Endothelial cell of umbilical vein (primary cell): ENCODE data around the gene MMUT. TPM values are rescaled to one million over a fixed set of nuclear protein-coding genes. Genes with fewer than 3 reads are reported as not detected.

ENCODE experiments used
- BruUV-seq: library from RNA; stranded (reverse); fragments of 400-500 nt; replicated peaks from 2 replicates; lab custom pipeline; 2021; lab: Mats Ljungman, UMichigan
- CTCF ChIA-PET: fragments of 300-600, 350-600 bp; sonication (Branson Sonifier 250); formaldehyde crosslinking; loops from one replicate; lab custom pipeline; 2021; ENCODE audit warnings: antibody characterized with exemption, inconsistent platforms; lab: Charles Lee
- POLR2A ChIA-PET: fragments of 300-600, 350-600 bp; sonication (Branson Sonifier 250); formaldehyde crosslinking; loops from one replicate; lab custom pipeline; 2021; ENCODE audit warnings: antibody characterized with exemption, inconsistent platforms; lab: Charles Lee
- DNase-seq: peaks from one replicate; pipeline ENCODE4 v3.0.0-alpha.2; 2011; ENCODE audit warnings: low read depth, low spot score
- FAIRE-seq: peaks from 2 replicates; lab custom pipeline; 2011; peaks lifted over from hg19 to GRCh38; lab: Jason Lieb, UNC
- H2AFZ ChIP-seq: 2 replicates; pipeline ENCODE4 v1.6.0; 2012; ENCODE audit warnings: low read depth, low read length, control low read depth, inconsistent platforms
- H3K27ac ChIP-seq: 2 replicates; pipeline ENCODE4 v1.5.1; 2011; ENCODE audit warnings: low read depth, mild to moderate bottlenecking, control low read depth, low read length, moderate library complexity; ENCODE audit not compliant: insufficient read depth
- H3K27me3 ChIP-seq, 2 experiments: 2 replicates each; pipeline versions ENCODE4 v1.6.0 to v1.6.1; 2011; ENCODE audit warnings: low read length in 2 of 2, mixed read lengths in 1 of 2; ENCODE audit not compliant: control insufficient read depth in 2 of 2, insufficient read depth in 2 of 2
- H3K36me3 ChIP-seq, 2 experiments: 2 replicates in 1 of 2; 3 replicates in 1 of 2; pipeline ENCODE4 v1.5.1; 2011; ENCODE audit warnings: low read length in 2 of 2, mild to moderate bottlenecking in 1 of 2, moderate library complexity in 1 of 2; ENCODE audit not compliant: control insufficient read depth in 2 of 2, insufficient read depth in 2 of 2; ENCODE audit errors: extremely low read depth in 1 of 2
- H3K4me1 ChIP-seq: 3 replicates; pipeline ENCODE4 v1.5.1; 2011; ENCODE audit warnings: mild to moderate bottlenecking, low read length; ENCODE audit not compliant: control insufficient read depth, insufficient read depth; ENCODE audit errors: extremely low read depth
- H3K4me2 ChIP-seq: 2 replicates; pipeline ENCODE4 v1.6.1; 2011; ENCODE audit warnings: low read length, control low read depth, mixed read lengths; ENCODE audit not compliant: insufficient read depth
- H3K4me3 ChIP-seq, 3 experiments: fragments of 200-600 bp in 1 of 3; sonication (generic), shearing (Covaris generic) in 1 of 3; replicated peaks in 1 of 3; 2 replicates each; pipeline ENCODE4 v1.5.1; 2011 to 2016; ENCODE audit warnings: control low read depth in 3 of 3, low read length in 3 of 3, mild to moderate bottlenecking in 2 of 3, inconsistent platforms in 1 of 3, low read depth in 1 of 3, moderate library complexity in 1 of 3; ENCODE audit not compliant: insufficient read depth in 1 of 3
- H3K79me2 ChIP-seq: 2 replicates; pipeline ENCODE4 v1.6.0; 2012; ENCODE audit warnings: low read length, inconsistent platforms; ENCODE audit not compliant: control insufficient read depth, insufficient read depth
- H3K9ac ChIP-seq: replicated peaks from 2 replicates; pipeline ENCODE3; 2011; ENCODE audit warnings: low read length, control low read depth; ENCODE audit not compliant: insufficient read depth; ENCODE audit errors: extremely low read depth
- H3K9me1 ChIP-seq: replicated peaks from 3 replicates; pipeline ENCODE4 v1.6.0; 2011; ENCODE audit warnings: mild to moderate bottlenecking, low read length; ENCODE audit not compliant: control insufficient read depth, insufficient read depth; ENCODE audit errors: extremely low read depth
- H3K9me3 ChIP-seq: replicated peaks from 2 replicates; pipeline ENCODE4 v1.5.1; 2012; ENCODE audit warnings: low read length, inconsistent platforms; ENCODE audit not compliant: control insufficient read depth, insufficient read depth
- H4K20me1 ChIP-seq: replicated peaks from 2 replicates; pipeline ENCODE3; 2011; ENCODE audit warnings: mild to moderate bottlenecking, low read length; ENCODE audit not compliant: control insufficient read depth, insufficient read depth; ENCODE audit errors: extremely low read depth
- CTCF ChIP-seq, 2 donors: IDR thresholded peaks; 1 replicate in 1 of 2; 2 replicates in 1 of 2; pipeline ENCODE4 v1.5.1; 2011; ENCODE audit warnings: low read length in 2 of 2, mild to moderate bottlenecking in 2 of 2, moderate library complexity in 2 of 2, control low read depth in 1 of 2, inconsistent platforms in 1 of 2, low read depth in 1 of 2; ENCODE audit not compliant: insufficient read depth in 1 of 2; ENCODE audit errors: extremely low read depth in 1 of 2
- EZH2 ChIP-seq: IDR thresholded peaks from 2 replicates; pipeline ENCODE4 v1.6.1; 2012; ENCODE audit warnings: borderline replicate concordance, low read depth, mild to moderate bottlenecking, moderate library complexity, low read length, inconsistent platforms; ENCODE audit not compliant: severe bottlenecking
- GATA2 ChIP-seq: IDR thresholded peaks from 2 replicates; pipeline ENCODE4 v1.7.0; 2011; ENCODE audit warnings: low read depth, mild to moderate bottlenecking, moderate library complexity, mixed read lengths, low read length; ENCODE audit not compliant: insufficient read length, insufficient read depth
- POLR2A ChIP-seq: IDR thresholded peaks from 2 replicates; pipeline ENCODE4 v1.6.1; 2012; ENCODE audit warnings: low read depth, mild to moderate bottlenecking, control low read depth, low read length
- dilution Hi-C: fragments of 300-500 bp; cut with MboI; formaldehyde crosslinking; loops from one replicate; pipeline ENCODE4 v1.15.0; 2019; ENCODE audit warnings: low sequenced_read_pairs; ENCODE audit not compliant: extremely low pct_ligation_motif_present
- intact Hi-C: fragments of 100-400 bp; cut with micrococcal nuclease; formaldehyde crosslinking; loops from one replicate; pipeline ENCODE4 v1.10.0; 2022
- polyA plus RNA-seq, 4 experiments: library from polyadenylated mRNA; depleted of rRNA in 3 of 4; stranded (reverse) in 3 of 4; unstranded in 1 of 4; fragments of >200 nt; gene quantifications; 2 replicates each; pipeline versions ENCODE4 v1.2.1 to v1.2.3, GENCODE V29; 2011 to 2012; ENCODE audit warnings: missing spikeins in 1 of 4
- total RNA-seq: library from RNA; stranded (reverse); gene quantifications from 2 replicates; pipeline ENCODE4 v1.2.3, GENCODE V29; 2021
- TF ChIP-seq, protein P1 (sequence below): IDR thresholded peaks from 2 replicates; pipeline ENCODE4 v1.6.1; 2011; ENCODE audit not compliant: insufficient read depth, insufficient read length

MMUT gene
- total and polyA plus RNA-seq, 2 donors (not counting 3 experiments of a cell fraction or from before 2014, with no cell fraction given): 7.8 to 15.7 TPM

- no peaks in the 10 kb centered on the region for H3K9me3 ChIP-seq
- H4K20me1 ChIP-seq: no peaks in the 10 kb centered on the region
- peak overlapping the region; percentile 66 to 96 (median 92) for H3K4me3 ChIP-seq
- TF ChIP-seq GATA2 (no peak), POLR2A (no peak)
- TF ChIP-seq, protein P1, sequence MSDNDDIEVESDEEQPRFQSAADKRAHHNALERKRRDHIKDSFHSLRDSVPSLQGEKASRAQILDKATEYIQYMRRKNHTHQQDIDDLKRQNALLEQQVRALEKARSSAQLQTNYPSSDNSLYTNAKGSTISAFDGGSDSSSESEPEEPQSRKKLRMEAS: no peak
- ChIA-PET CTCF (interaction anchor here (1.0 kb wide), 1 partner anchor 9 kb away, joined by 5 read pairs; no protein-coding TSS in a partner anchor), POLR2A (no interaction called here)
- H3K9ac ChIP-seq: peak overlapping the region; percentile 77
- no peaks in the 10 kb centered on the region for H3K9me1 ChIP-seq
- peak overlapping the region; percentile 92 for H3K4me2 ChIP-seq
- no peak for DNase-seq
- peaks cover 17% of the 10 kb centered on the region for H3K79me2 ChIP-seq
- no peaks in the 10 kb centered on the region for H3K27me3 ChIP-seq
- dilution Hi-C loops (no loop called here), intact Hi-C loops (no loop called here)
- peak; percentile 69 for FAIRE-seq
- H3K4me1 ChIP-seq: peaks cover 19% of the 10 kb centered on the region
- H3K36me3 ChIP-seq: no peaks in the 10 kb centered on the region
- no TSS peak for BruUV-seq
- no peak overlapping the region for H3K27ac ChIP-seq
- peak overlapping the region; percentile 16 for H2AFZ ChIP-seq
Observed at GRCh38 chr6:49462071-49462470, 982 bp downstream of the MMUT start.

DNA sequence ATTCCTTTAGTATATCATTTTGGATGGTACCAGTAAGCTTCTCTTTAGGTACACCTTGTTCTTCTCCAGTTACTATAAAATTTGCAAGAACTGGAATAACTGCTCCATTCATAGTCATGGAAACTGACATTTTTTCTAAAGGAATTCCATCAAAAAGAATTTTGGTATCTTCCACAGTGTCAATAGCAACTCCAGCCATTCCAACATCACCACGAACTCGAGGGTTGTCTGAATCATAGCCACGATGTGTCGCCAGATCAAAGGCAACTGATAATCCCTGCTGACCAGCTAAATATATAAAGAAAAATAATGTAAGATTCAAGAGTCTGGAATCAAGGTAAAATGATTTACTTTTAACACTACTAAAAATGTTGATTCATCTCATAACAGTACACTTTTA, 5.3 kb downstream of the MMUT start:
- Histone ChIP-seq H3K9me3 (no peaks in the 10 kb centered on the region), H2AFZ (no peak overlapping the region), H3K9me1 (no peaks in the 10 kb centered on the region), H3K27me3 (no peaks in the 10 kb centered on the region), H4K20me1 (no peaks in the 10 kb centered on the region), H3K79me2 (peaks cover 4% of the 10 kb centered on the region), H3K9ac (no peak overlapping the region), H3K4me2 (no peak overlapping the region), H3K27ac (no peak overlapping the region), H3K4me3 (no peak overlapping the region), H3K36me3 (peaks cover 0 to 3% of the 10 kb centered on the region in 2 experiments), H3K4me1 (peaks cover 9% of the 10 kb centered on the region)
- FAIRE-seq: no peak
- no peak for DNase-seq
- dilution Hi-C loops: no loop called here
- POLR2A ChIA-PET: no interaction called here
- CTCF ChIA-PET: interaction anchor here (1.5 kb wide), 1 partner anchor 8 kb away, joined by 3 read pairs; no protein-coding TSS in a partner anchor
- intact Hi-C loops: no loop called here
- TF ChIP-seq EZH2 (no peak), GATA2 (no peak), CTCF (IDR thresholded peaks at IDR 0.05; ENCODE audit: extremely low read depth in 1 of 2, insufficient read depth in 1 of 2, low read depth in 1 of 2, low read length in 2 of 2) (no peak)
- BruUV-seq: no TSS peak
